HFFc6 (cell line): ENCODE data around the gene CRYGA. TPM values are rescaled to one million over a fixed set of nuclear protein-coding genes. Genes with fewer than 3 reads are reported as not detected.
"Not testable (repeated sequence)": the region's sequence is repeated elsewhere in the genome, so short reads cannot be mapped to it uniquely, and the experiment has no call there.

Experiments
- DNase-seq: peaks from one replicate; pipeline ENCODE4 v3.0.0-alpha.2; 2018
- H3K27ac Mint-ChIP-seq: 2 replicates; pipeline ENCODE4 v1.8.0; 2020; ENCODE audit warnings: mild to moderate bottlenecking, mixed read lengths
- H3K27me3 Mint-ChIP-seq: 2 replicates; pipeline ENCODE4 v1.8.0; 2021; ENCODE audit warnings: mild to moderate bottlenecking, moderate library complexity, mixed read lengths; ENCODE audit not compliant: insufficient read depth
- H3K36me3 Mint-ChIP-seq: 2 replicates; pipeline ENCODE4 v1.8.0; 2021; ENCODE audit warnings: low read depth, mixed read lengths
- H3K4me1 Mint-ChIP-seq: 2 replicates; pipeline ENCODE4 v1.8.0; 2020; ENCODE audit warnings: low read depth, mixed read lengths
- H3K4me3 Mint-ChIP-seq: 2 replicates; pipeline ENCODE4 v1.8.0; 2020; ENCODE audit warnings: mild to moderate bottlenecking, moderate library complexity, mixed read lengths
- H3K9me3 Mint-ChIP-seq: 2 replicates; pipeline ENCODE4 v1.8.0; 2020; ENCODE audit warnings: mild to moderate bottlenecking, mixed read lengths
- total RNA-seq, 6 experiments: library from RNA; stranded (reverse); fragmentation: NEBNext Ultra II Directional; extraction: Animal tissue kit (Norgen Biotek cat#: 25700); gene quantifications; 2 replicates in 1 of 6; 3 replicates in 5 of 6; pipeline ENCODE4 v1.2.3, GENCODE V29; 2021
- TF ChIP-seq, protein P1 (sequence below): fragments of 200-600 bp; sonication (generic); IDR thresholded peaks from 2 replicates; pipeline ENCODE4 v1.5.0; 2021; ENCODE audit warnings: antibody characterized with exemption, mild to moderate bottlenecking

CRYGA gene
- total RNA-seq, 6 experiments from 2014 or later, result not detected

DNA sequence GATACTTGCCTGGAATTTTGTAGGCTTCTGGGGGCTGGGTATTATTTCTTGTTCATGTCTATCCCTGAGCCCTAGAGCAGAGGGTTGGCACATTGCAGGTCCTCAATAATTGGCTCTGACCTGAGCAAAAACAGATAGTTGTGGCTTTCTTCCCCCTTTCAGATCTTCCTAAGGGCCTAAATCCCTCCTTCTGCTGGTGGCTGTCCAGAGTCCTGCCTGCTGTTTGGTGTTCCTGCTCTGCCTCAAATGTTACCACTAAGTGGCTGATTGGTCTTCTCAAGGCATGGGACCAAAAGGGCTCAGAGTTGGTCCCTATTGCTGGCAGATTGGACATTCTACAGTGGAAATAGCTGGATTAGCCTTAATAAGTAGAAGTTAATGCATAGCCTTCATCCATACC, 16.4 kb downstream of the CRYGA start:
- Mint-ChIP-seq H3K27ac (no peak overlapping the region), H3K36me3 (no peaks in the 10 kb centered on the region), H3K9me3 (no peaks in the 10 kb centered on the region), H3K4me3 (no peak overlapping the region), H3K27me3 (peaks cover 11% of the 10 kb centered on the region), H3K4me1 (no peaks in the 10 kb centered on the region)
- no peak for DNase-seq
- TF ChIP-seq, protein P1, sequence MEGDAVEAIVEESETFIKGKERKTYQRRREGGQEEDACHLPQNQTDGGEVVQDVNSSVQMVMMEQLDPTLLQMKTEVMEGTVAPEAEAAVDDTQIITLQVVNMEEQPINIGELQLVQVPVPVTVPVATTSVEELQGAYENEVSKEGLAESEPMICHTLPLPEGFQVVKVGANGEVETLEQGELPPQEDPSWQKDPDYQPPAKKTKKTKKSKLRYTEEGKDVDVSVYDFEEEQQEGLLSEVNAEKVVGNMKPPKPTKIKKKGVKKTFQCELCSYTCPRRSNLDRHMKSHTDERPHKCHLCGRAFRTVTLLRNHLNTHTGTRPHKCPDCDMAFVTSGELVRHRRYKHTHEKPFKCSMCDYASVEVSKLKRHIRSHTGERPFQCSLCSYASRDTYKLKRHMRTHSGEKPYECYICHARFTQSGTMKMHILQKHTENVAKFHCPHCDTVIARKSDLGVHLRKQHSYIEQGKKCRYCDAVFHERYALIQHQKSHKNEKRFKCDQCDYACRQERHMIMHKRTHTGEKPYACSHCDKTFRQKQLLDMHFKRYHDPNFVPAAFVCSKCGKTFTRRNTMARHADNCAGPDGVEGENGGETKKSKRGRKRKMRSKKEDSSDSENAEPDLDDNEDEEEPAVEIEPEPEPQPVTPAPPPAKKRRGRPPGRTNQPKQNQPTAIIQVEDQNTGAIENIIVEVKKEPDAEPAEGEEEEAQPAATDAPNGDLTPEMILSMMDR, result no peak

DNA sequence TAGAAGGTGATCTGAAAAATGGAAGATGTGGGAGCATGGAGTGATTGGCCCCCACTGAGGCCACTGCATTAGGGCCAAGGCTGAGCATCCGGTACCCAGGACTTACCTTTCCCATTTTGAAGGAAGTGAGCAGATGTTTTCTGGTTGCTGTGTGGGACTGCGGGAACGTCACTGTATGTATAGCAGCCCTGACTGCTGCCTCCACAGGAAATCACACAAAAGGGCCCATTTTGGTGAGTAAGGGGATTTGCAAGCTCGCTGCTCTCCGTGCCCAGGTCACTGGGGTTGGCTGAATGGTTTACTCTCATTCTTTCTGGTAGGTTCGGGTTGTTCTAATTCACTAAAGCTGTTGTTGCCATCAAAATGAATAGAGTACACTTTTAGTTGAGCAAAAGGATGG, 17.4 kb downstream of the CRYGA start, which contains the start of gene CRYGB:
Gene CRYGB (minus strand): TSS at position 153 of the 400 bp plus-strand sequence. CDS start 38 bp downstream, at position 115.
- TF ChIP-seq, protein P1, result no peak
- no peak for DNase-seq
- Mint-ChIP-seq H3K36me3 (no peaks in the 10 kb centered on the region), H3K27me3 (peaks cover 10% of the 10 kb centered on the region), H3K9me3 (no peaks in the 10 kb centered on the region), H3K4me1 (no peaks in the 10 kb centered on the region), H3K27ac (no peak within 1 kb of the TSS), H3K4me3 (no peak within 1 kb of the TSS)

- Mint-ChIP-seq H3K4me1 (no peaks in the 10 kb centered on the region), H3K27ac (no peak overlapping the region), H3K36me3 (peaks cover under 1% of the 10 kb centered on the region), H3K4me3 (no peak overlapping the region), H3K9me3 (peaks cover under 1% of the 10 kb centered on the region), H3K27me3 (peaks cover 3% of the 10 kb centered on the region)
- TF ChIP-seq, protein P1, result no peak
- no peak for DNase-seq
These were observed 20.2 kb downstream of the CRYGA start for GRCh38 chr2:208142925-208143799.

GRCh38 chr2:208142240-208142924, 21.0 kb downstream of the CRYGA start:
- TF ChIP-seq, protein P1, result no peak
- Mint-ChIP-seq H3K27me3 (peaks cover 9% of the 10 kb centered on the region), H3K36me3 (peaks cover 9% of the 10 kb centered on the region), H3K4me3 (no peak overlapping the region), H3K27ac (no peak overlapping the region), H3K4me1 (no peaks in the 10 kb centered on the region), H3K9me3 (peaks cover 5% of the 10 kb centered on the region)
- no peak for DNase-seq

DNA sequence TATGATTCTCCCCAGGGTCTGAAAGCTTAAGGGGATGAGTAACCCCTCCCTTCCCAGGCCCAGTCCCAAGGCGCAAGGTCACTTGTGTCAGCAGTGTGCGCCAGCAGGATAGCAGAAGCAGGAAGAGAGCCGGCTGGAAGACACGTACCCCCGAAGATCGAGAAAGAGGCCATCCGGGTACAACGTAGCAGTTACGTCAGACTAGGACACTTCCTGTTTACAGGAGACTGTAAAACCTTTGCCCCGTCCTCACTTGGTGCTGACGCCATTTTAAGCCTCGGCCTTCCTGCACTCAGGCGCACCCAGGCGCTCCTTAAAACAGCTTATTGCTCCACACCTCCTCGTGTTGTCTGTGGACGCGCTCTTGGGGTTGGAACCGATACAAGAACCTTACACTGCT, 23.9 kb downstream of the CRYGA start:
- H3K36me3 Mint-ChIP-seq, result peaks cover 9% of the 10 kb centered on the region
- peaks cover 9% of the 10 kb centered on the region for H3K27me3 Mint-ChIP-seq
- no peak overlapping the region for H3K4me3 Mint-ChIP-seq
- H3K9me3 Mint-ChIP-seq, result peaks cover 5% of the 10 kb centered on the region
- TF ChIP-seq, protein P1, result no peak
- no peaks in the 10 kb centered on the region for H3K4me1 Mint-ChIP-seq
- no peak overlapping the region for H3K27ac Mint-ChIP-seq
- DNase-seq, result no peak

DNA sequence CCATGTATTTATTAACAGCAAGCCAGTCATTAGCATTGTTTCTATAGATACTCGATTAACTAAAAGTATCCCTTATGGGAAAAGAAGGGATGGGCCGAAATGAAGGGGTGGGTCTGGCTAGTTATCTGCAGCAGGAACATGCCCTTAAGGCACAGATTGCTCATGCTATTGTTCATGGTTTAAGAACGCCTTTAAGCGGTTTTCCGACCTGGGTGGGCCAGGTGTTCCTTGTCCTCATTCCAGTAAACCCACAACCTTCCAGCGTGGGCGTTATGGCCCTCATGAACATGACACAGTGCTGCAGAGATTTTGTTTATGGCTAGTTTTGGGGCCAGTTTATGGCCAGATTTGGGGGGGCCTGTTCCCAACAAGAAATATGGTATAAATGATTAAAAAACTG, 25.1 kb downstream of the CRYGA start:
- not testable (repeated sequence) for H3K4me1 Mint-ChIP-seq, H3K27ac Mint-ChIP-seq, H3K36me3 Mint-ChIP-seq, H3K9me3 Mint-ChIP-seq, DNase-seq, H3K27me3 Mint-ChIP-seq, H3K4me3 Mint-ChIP-seq
